Type B pancreatic cell (in vitro differentiated cells): ENCODE measurements around the gene CA11. TPM values are rescaled to one million over a fixed set of nuclear protein-coding genes. Genes with fewer than 3 reads are reported as not detected.

Source experiments
- DNase-seq: peaks from one replicate; pipeline ENCODE4 v3.0.0; 2021; ENCODE audit warnings: mixed read lengths; ENCODE audit not compliant: unreplicated experiment; ENCODE audit errors: extremely low spot score
- H3K27ac Mint-ChIP-seq: 2 replicates; pipeline ENCODE4 v1.8.0; 2021; ENCODE audit warnings: mild to moderate bottlenecking, mixed read lengths
- H3K27me3 Mint-ChIP-seq: 2 replicates; pipeline ENCODE4 v1.8.0; 2021; ENCODE audit warnings: mixed read lengths
- H3K36me3 Mint-ChIP-seq: 2 replicates; pipeline ENCODE4 v1.8.0; 2021; ENCODE audit warnings: mixed read lengths
- H3K4me1 Mint-ChIP-seq: one replicate; pipeline ENCODE4 v1.8.0; 2021; ENCODE audit warnings: mixed read lengths; ENCODE audit not compliant: unreplicated experiment
- H3K4me3 Mint-ChIP-seq: 2 replicates; pipeline ENCODE4 v1.8.0; 2021; ENCODE audit warnings: mild to moderate bottlenecking, mixed read lengths
- H3K9me3 Mint-ChIP-seq: 2 replicates; pipeline ENCODE4 v1.8.0; 2021; ENCODE audit warnings: mixed read lengths
- CTCF ChIP-seq: fragments of 200-600 bp; sonication (generic); conservative IDR thresholded peaks from 2 replicates; pipeline ENCODE4 v1.5.0; 2021; ENCODE audit warnings: antibody characterized with exemption, mild to moderate bottlenecking
- total RNA-seq: library from RNA; stranded (reverse); gene quantifications from 2 replicates; pipeline ENCODE4 v1.2.1, GENCODE V29; 2021; ENCODE audit warnings: low replicate concordance

Gene CA11
- total RNA-seq, 1 donor from 2014 or later, result 43.3 TPM

GRCh38 chr19:48618916-48619691 is 26.9 kb downstream of the CA11 start, which contains the start of the genes RPL18 and SPHK2:
Gene RPL18 (minus strand): TSS chr19:48619178. CDS start chr19:48619143, 35 bp downstream.
Gene SPHK2 (plus strand): TSS chr19:48619506. CDS start chr19:48620515, 1,009 bp downstream.
- H3K4me3 Mint-ChIP-seq, result peak within 1 kb of the TSS; percentile 97

GRCh38 chr19:48618278-48618915 is 27.6 kb downstream of the CA11 start:
- H3K4me1 Mint-ChIP-seq, result peaks cover 30% of the 10 kb centered on the region
- peak overlapping the region; percentile 97 for H3K4me3 Mint-ChIP-seq
- no peak for DNase-seq
- no peaks in the 10 kb centered on the region for H3K9me3 Mint-ChIP-seq
- TF ChIP-seq CTCF, result no peak
- peak overlapping the region; percentile 99 for H3K27ac Mint-ChIP-seq
- peaks cover 13% of the 10 kb centered on the region for H3K36me3 Mint-ChIP-seq
- no peaks in the 10 kb centered on the region for H3K27me3 Mint-ChIP-seq

More at GRCh38 chr19:48618916-48619691, 26.9 kb downstream of the CA11 start, which contains the start of the genes RPL18 and SPHK2:
- H3K36me3 Mint-ChIP-seq, result peaks cover 9% of the 10 kb centered on the region
- no peaks in the 10 kb centered on the region for H3K27me3 Mint-ChIP-seq
- H3K27ac Mint-ChIP-seq, result peak within 1 kb of the TSS; percentile 99
- TF ChIP-seq CTCF, result no peak
- H3K4me1 Mint-ChIP-seq, result peaks cover 31% of the 10 kb centered on the region
- no peaks in the 10 kb centered on the region for H3K9me3 Mint-ChIP-seq
- DNase-seq, result peak; percentile 98

- Mint-ChIP-seq H3K36me3 (peaks cover 13% of the 10 kb centered on the region), H3K9me3 (no peaks in the 10 kb centered on the region), H3K4me3 (peak overlapping the region; percentile 97), H3K27ac (peak overlapping the region; percentile 99), H3K27me3 (no peaks in the 10 kb centered on the region), H3K4me1 (peaks cover 26% of the 10 kb centered on the region)
- DNase-seq, result no peak
- no peak for TF ChIP-seq CTCF
Observed at GRCh38 chr19:48617146-48617937, 28.6 kb downstream of the CA11 start.

GRCh38 chr19:48616491-48617056 is 29.4 kb downstream of the CA11 start:
- Mint-ChIP-seq H3K27ac (peak overlapping the region; percentile 99), H3K9me3 (no peaks in the 10 kb centered on the region), H3K27me3 (no peaks in the 10 kb centered on the region), H3K4me3 (peak overlapping the region; percentile 97), H3K36me3 (peaks cover 13% of the 10 kb centered on the region), H3K4me1 (peaks cover 22% of the 10 kb centered on the region)
- DNase-seq, result no peak
- TF ChIP-seq CTCF, result no peak

GRCh38 chr19:48616041-48616436 is 29.9 kb downstream of the CA11 start:
- H3K27me3 Mint-ChIP-seq, result no peaks in the 10 kb centered on the region
- H3K36me3 Mint-ChIP-seq, result peaks cover 13% of the 10 kb centered on the region
- H3K4me3 Mint-ChIP-seq, result peak overlapping the region; percentile 97
- no peak for DNase-seq
- H3K4me1 Mint-ChIP-seq, result peaks cover 19% of the 10 kb centered on the region
- no peak for TF ChIP-seq CTCF
- H3K9me3 Mint-ChIP-seq, result no peaks in the 10 kb centered on the region
- peak overlapping the region; percentile 75 for H3K27ac Mint-ChIP-seq
